ENCODE measurements around the gene NIT1.
"Not testable (repeated sequence)": the region's sequence is repeated elsewhere in the genome, so short reads cannot be mapped to it uniquely, and the experiment has no call there.

The NIT1 gene

DNA sequence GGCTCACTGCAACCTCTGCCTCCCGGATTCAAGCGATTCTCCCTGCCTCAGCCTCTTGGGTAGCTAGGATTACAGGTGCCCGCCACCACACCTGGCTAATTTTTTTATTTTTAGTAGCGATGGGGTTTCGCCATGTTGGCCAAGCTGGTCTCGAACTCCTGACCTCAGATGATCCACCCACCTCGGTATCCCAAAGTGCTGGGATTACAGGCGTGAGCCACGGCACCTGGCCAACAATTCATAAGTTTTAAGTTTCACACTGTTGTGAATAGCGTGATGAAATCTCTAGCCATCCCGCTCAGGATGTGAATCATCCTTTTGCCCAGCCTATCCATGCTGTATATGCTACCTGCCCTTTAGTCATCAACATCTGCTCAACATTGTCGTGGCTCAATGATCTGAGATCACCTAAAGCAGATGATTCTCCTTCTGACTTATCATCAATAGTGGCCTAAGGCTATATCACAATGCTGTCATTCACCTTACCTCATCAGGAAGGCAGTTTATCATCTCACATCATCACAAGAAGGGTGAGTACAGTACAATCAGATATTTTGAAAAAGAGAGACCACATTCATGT, 2.7 kb upstream of the NIT1 start:
- no peak for DNase-seq

- not testable (repeated sequence) for DNase-seq
Observed at GRCh38 chr1:161115961-161116360, 1.9 kb upstream of the NIT1 start.

DNA sequence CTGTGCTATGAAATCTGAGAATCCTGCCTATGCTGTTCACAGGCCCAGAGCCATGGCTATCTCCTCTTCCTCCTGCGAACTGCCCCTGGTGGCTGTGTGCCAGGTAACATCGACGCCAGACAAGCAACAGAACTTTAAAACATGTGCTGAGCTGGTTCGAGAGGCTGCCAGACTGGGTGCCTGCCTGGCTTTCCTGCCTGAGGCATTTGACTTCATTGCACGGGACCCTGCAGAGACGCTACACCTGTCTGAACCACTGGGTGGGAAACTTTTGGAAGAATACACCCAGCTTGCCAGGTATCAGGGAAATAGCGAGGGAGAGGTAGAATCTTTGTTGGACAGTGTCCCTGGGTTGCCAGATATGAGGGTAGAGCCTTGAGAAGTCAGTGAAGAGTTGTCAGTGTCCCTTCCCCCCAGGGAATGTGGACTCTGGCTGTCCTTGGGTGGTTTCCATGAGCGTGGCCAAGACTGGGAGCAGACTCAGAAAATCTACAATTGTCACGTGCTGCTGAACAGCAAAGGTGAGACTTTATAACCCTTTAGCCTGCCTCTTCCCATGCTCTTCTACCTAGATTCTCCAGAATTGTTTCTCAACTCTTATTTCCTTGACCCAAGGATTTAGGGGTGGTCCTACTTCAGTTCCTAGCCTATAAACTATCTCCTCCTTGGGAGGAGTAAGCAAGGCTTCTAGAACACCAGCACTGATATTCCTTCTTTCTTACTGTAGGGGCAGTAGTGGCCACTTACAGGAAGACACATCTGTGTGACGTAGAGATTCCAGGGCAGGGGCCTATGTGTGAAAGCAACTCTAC, 1.4 kb downstream of the NIT1 start:
- DNase-seq: no peak

DNA sequence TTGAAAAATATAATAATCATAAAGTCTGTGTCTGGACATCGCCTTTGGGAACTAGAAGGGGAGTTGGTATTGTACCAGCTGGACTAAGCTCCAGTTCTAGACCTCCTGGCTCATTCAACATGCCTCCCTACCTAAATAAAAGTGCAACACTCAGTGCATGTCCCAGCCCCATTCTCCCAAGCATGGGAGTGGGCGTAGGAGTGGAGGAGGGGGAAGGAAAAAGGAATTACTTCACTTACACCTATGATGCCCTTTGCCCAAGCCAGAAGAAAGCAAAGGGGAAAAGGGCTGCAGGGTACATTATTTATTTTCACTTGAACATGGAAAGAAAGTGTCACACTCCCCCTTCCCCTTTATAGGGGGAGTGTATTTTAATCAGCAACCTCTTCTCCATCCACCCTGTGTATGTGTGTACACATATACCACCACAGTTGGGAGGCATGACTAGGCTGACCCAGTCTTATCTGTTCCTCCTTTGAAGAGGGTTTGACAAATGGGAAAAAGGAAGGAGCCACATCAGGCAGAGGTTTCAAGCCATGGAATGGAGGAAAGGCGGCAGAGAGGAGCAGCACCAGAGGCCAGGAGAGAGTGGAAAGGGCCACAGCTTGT, 3.2 kb downstream of the NIT1 start:
- DNase-seq: no peak

- DNase-seq: no peak
Observed at GRCh38 chr1:161121834-161122233, 3.9 kb downstream of the NIT1 start.

- DNase-seq: no peak
Observed at GRCh38 chr1:161122967-161123366, 5.1 kb downstream of the NIT1 start.

GRCh38 chr1:161127649-161128048, 9.7 kb downstream of the NIT1 start:
- no peak for DNase-seq

GRCh38 chr1:161128591-161129420, 10.9 kb downstream of the NIT1 start:
- DNase-seq: no peak

DNA sequence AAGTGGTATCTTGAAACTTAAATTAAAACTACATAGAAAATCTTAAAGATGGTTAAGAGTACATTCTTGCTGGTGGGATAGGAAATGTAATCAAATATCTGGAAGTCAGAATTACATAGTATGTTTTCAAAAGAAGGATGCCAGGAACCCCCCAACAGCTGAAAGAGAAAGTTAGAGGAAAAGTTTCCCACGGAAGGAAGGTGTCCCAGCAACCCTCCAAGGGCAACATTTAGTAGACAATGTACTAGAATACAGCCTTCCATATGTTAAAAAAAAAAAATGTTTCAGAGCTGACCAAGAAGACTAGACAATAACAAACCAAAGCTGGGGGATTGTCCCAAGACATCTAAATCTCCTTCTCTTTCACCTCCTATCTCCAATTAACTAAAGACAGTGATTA, 12.4 kb downstream of the NIT1 start:
- no peak for DNase-seq

GRCh38 chr1:161131523-161132409, 13.9 kb downstream of the NIT1 start:
- no peak for DNase-seq

GRCh38 chr1:161132410-161133219, 14.7 kb downstream of the NIT1 start, which contains the start of gene DEDD:
Gene DEDD, minus strand, starts transcription at chr1:161132667. Its CDS starts 8,205 bp downstream, at chr1:161124462.
- peak; percentile 98 for DNase-seq

DNA sequence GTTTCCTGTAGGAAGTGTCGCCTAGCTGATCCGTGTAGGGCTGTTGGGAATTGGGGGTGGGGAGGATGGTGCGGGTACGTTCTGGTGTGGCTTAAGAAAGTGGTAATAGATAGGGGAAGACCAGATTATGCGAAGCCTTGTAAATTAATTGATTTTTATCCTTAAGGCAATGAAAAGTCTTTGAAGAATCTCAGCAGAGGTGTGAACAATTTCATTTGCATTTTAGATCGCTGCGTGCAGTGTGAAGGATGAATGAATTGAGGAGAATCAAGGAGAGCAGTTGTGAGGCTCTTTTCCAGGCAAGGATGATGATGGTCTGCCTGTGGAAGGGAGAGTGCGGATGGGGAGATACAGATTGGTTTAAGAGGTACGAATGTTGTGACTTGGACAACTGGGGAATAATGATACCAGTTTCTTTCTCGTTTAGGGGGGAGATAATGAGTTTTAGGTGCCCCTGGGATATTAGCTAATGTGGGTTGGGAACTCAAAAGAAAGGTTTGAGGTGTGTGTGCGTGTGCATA, 15.4 kb downstream of the NIT1 start:
- DNase-seq: no peak

DNA sequence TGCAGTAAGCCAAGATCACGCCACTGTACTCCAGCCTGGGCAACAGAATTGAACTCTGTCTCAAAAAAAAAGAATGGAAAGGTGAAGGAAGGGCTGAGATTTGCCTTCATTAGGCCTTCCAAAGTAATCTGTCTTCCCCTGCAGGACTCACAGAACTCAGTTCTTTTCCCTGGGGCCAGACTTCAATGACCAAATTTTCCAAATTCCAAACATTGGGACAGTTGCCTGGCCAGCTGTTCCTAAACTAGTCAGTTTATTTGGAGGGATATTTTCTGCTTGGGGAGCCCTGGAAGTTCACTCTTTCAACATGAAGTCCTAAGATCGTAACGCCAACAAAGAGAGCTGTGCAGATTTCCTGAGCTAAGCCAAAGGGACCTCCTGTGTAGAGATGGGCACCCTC, 20.0 kb downstream of the NIT1 start:
- DNase-seq: no peak

DNA sequence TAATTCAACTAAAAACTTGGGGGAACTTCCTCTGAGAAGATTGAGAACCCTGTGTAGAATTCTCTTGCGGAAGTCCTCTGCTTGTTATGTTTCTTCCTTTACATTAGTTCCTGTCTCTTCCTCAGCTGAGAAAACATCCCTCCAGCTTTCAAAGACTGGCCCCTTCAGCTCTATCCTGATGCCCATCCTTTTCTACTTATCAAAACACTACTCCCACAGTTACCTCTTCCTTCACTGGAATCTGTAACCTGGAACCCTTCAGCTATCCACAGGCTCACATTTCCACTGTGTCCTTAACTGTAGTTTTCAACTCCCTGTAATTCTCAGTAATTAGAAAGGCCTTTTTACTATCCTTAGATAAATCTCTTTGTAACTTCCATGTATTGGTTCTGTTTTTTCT, 20.5 kb downstream of the NIT1 start:
- no peak for DNase-seq

DNA sequence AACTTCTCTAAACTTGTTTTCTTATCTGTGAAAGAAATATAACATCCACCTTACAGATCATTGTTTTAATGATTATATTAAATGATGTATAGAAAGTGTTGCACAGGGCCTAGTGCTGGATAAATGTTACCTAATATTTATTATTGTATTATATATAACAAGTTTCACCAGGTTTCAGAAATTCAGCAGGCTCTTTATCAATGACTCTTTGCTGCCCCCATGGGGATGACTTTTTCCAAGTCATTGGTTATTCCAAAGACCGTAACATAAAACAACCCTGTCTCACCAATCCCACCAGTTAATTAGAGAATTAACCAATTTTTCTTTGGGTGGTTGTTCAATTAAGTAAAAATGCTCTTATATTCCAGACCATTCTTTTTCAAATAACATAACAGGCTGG, 21.9 kb downstream of the NIT1 start:
- DNase-seq: peak; percentile 47

GRCh38 chr1:161140755-161141400, 23.0 kb downstream of the NIT1 start:
- no peak for DNase-seq

GRCh38 chr1:161145832-161146231, 27.9 kb downstream of the NIT1 start:
- DNase-seq: no peak

DNA sequence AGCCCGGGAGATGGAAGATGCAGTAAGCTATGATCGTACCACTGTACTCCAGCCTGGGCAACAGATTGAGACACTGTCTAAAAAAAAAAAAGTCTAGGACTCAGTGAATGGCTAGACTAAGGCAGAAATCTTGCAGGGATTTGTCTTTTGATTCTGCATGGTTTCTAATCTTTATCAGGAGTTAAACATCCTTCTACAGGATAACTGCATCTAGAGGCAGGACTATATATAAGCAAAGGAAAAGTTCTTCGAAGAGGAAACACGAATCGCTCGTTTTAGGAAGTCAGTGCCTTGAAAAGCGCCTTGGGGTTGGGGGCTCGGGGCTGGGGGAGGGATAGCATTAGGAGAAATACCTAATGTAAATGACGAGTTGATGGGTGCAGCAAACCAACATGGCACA, 35.3 kb downstream of the NIT1 start:
- DNase-seq: no peak

GRCh38 chr1:161153682-161154337, 35.9 kb downstream of the NIT1 start, which contains the start of gene UFC1:
Gene UFC1, plus strand, starts transcription at chr1:161153978. Its CDS starts 20 bp downstream, at chr1:161153998.
- DNase-seq: peak; percentile 94

- DNase-seq: no peak
Observed at GRCh38 chr1:161157867-161158266, 40.0 kb downstream of the NIT1 start.
